ENCODE results near the gene IFFO2. TPM values are rescaled to one million over a fixed set of nuclear protein-coding genes. Genes with fewer than 3 reads are reported as not detected.

Gene IFFO2
- polyA plus RNA-seq, 1 of the 3 experiments (the other 2 are of a cell fraction), result 10.5 TPM

DNA sequence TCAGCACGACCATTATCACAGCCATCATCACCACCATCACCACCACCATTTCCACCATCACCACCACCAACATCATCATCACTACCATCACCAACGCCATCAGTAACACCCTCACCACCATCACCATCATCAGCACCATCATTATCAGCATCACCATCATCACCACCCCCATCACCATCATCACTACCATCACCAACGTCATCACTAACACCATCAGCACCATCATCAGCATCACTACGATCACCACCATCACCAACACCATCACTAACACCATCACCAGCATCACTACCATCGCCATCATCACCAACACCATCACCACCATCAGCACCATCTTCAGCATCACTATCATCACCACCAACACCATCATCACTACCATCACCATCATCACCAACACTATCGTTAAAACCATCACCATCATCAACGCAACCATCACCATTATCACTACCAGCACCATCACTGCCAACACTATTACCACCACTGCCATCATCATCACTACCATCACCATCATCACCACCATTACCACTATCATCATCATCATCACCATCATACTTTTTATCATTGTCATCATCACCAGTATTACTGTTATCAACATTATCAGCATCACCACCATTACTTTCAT, 98.3 kb downstream of the IFFO2 start:
- H3K27ac ChIP-seq (ENCODE audit: low read depth in 2 of 2, low read length in 1 of 2), result no peak overlapping the region
- H3K9me2 ChIP-seq, result no peaks in the 10 kb centered on the region
- TF ChIP-seq CHD2 (IDR thresholded peaks at IDR 0.05; ENCODE audit: low read length, partially characterized antibody), result no peak
- H3K36me3 ChIP-seq (replicated peaks in 1 of 2; ENCODE audit: control insufficient read depth in 1 of 2, insufficient read depth in 2 of 2, low read length in 1 of 2), result no peaks in the 10 kb centered on the region
- H3K9ac ChIP-seq, result no peak overlapping the region
- ChIA-PET POLR2A (no interaction called here), CTCF (no interaction called here)
- H3K4me3 ChIP-seq (ENCODE audit: low read depth in 2 of 2, low read length in 1 of 2), result no peak overlapping the region
- DNase-seq, result no peak
- no peak overlapping the region for H2AFZ ChIP-seq (ENCODE audit: low read depth)
- no peaks in the 10 kb centered on the region; the same call in 1 of the 2 replicates for H3K27me3 ChIP-seq (ENCODE audit: insufficient read depth)
- no peaks in the 10 kb centered on the region for H3K79me2 ChIP-seq (ENCODE audit: insufficient read depth)
- H3K4me2 ChIP-seq, result no peak overlapping the region
- H4K20me1 ChIP-seq (ENCODE audit: insufficient read depth), result no peaks in the 10 kb centered on the region
- no peaks in the 10 kb centered on the region for H3K4me1 ChIP-seq (ENCODE audit: control insufficient read depth in 1 of 2, insufficient read depth in 2 of 2, low read depth in 1 of 2, low read length in 1 of 2)
- no peaks in the 10 kb centered on the region for H3F3A ChIP-seq (replicated peaks; ENCODE audit: insufficient read depth)
- no peaks in the 10 kb centered on the region for H3K9me3 ChIP-seq
- 51% methylated on average over 7 of the region's 7 CpGs for WGBS (ENCODE audit: low lambda C conversion rate)

DNA sequence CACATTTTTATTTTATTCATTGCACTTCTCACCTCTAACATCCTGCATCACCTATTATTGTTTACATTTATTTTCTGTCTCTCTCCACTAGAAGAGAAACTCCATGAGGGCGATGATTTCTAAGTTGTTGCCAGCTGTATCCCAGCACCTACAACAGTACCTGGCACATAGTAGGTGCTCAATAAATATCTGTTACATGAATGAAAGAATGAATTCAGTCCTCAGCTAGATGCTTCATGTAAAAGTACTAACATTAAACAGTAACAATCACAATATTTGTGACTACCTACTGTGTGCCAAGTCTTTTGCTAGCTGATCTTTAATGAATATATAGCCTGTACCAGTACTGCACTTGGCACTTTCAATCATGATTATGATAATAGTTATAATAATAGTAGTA, 100.0 kb downstream of the IFFO2 start:
- H3F3A ChIP-seq (replicated peaks; ENCODE audit: insufficient read depth), result no peaks in the 10 kb centered on the region
- no peaks in the 10 kb centered on the region; the same call in 1 of the 2 replicates for H3K27me3 ChIP-seq (ENCODE audit: insufficient read depth)
- no peaks in the 10 kb centered on the region for H3K36me3 ChIP-seq (replicated peaks in 1 of 2; ENCODE audit: control insufficient read depth in 1 of 2, insufficient read depth in 2 of 2, low read length in 1 of 2)
- no peaks in the 10 kb centered on the region for H3K4me1 ChIP-seq (ENCODE audit: control insufficient read depth in 1 of 2, insufficient read depth in 2 of 2, low read depth in 1 of 2, low read length in 1 of 2)
- H3K9me2 ChIP-seq, result no peaks in the 10 kb centered on the region
- ChIA-PET POLR2A (no interaction called here), CTCF (interaction anchor here (0.5 to 1.9 kb wide), 4 partner anchors 19 to 274 kb away, joined by 3 to 9 read pairs (median 4); no protein-coding TSS in a partner anchor)
- 50% methylated on average over 1 of the region's 1 CpG for WGBS (ENCODE audit: low lambda C conversion rate)
- H3K4me3 ChIP-seq (ENCODE audit: low read depth in 2 of 2, low read length in 1 of 2), result no peak overlapping the region
- H3K9ac ChIP-seq, result no peak overlapping the region
- H3K27ac ChIP-seq (ENCODE audit: low read depth in 2 of 2, low read length in 1 of 2), result no peak overlapping the region
- H2AFZ ChIP-seq (ENCODE audit: low read depth), result no peak overlapping the region
- no peaks in the 10 kb centered on the region for H4K20me1 ChIP-seq (ENCODE audit: insufficient read depth)
- H3K4me2 ChIP-seq, result no peak overlapping the region
- H3K9me3 ChIP-seq, result no peaks in the 10 kb centered on the region
- no peaks in the 10 kb centered on the region for H3K79me2 ChIP-seq (ENCODE audit: insufficient read depth)
- DNase-seq, result no peak
- TF ChIP-seq CHD2 (IDR thresholded peaks at IDR 0.05; ENCODE audit: low read length, partially characterized antibody) (no peak), JUND (IDR thresholded peaks at IDR 0.05) (no peak), FOXM1 (IDR thresholded peaks at IDR 0.05; ENCODE audit: low read depth) (no peak), EZH2phosphoT487 (IDR thresholded peaks at IDR 0.05; ENCODE audit: borderline replicate concordance, low read depth) (no peak), GABPA (IDR thresholded peaks at IDR 0.05; ENCODE audit: low read depth) (no peak), NRF1 (IDR thresholded peaks at IDR 0.05; ENCODE audit: low read depth, low read length) (no peak), RFX5 (IDR thresholded peaks at IDR 0.05; ENCODE audit: low read length) (no peak), POLR2AphosphoS5 (IDR thresholded peaks at IDR 0.05; ENCODE audit: low read depth, low read length) (no peak), RXRA (IDR thresholded peaks at IDR 0.05; ENCODE audit: borderline replicate concordance, low read depth) (no peak), SMC3 (IDR thresholded peaks at IDR 0.05; ENCODE audit: low read depth, low read length) (no peak), TAF1 (IDR thresholded peaks at IDR 0.05; ENCODE audit: borderline replicate concordance, low read depth, low read length) (no peak), FOXJ3 (CRISPR knock-in tag; IDR thresholded peaks at IDR 0.05) (no peak), TCF12 (IDR thresholded peaks at IDR 0.05) (no peak), RAD21 (IDR thresholded peaks at IDR 0.05; ENCODE audit: low read length) (no peak)
- TF ChIP-seq, protein P1, sequence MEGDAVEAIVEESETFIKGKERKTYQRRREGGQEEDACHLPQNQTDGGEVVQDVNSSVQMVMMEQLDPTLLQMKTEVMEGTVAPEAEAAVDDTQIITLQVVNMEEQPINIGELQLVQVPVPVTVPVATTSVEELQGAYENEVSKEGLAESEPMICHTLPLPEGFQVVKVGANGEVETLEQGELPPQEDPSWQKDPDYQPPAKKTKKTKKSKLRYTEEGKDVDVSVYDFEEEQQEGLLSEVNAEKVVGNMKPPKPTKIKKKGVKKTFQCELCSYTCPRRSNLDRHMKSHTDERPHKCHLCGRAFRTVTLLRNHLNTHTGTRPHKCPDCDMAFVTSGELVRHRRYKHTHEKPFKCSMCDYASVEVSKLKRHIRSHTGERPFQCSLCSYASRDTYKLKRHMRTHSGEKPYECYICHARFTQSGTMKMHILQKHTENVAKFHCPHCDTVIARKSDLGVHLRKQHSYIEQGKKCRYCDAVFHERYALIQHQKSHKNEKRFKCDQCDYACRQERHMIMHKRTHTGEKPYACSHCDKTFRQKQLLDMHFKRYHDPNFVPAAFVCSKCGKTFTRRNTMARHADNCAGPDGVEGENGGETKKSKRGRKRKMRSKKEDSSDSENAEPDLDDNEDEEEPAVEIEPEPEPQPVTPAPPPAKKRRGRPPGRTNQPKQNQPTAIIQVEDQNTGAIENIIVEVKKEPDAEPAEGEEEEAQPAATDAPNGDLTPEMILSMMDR (IDR thresholded peaks at IDR 0.05), result no peak
- TF ChIP-seq, protein P2, sequence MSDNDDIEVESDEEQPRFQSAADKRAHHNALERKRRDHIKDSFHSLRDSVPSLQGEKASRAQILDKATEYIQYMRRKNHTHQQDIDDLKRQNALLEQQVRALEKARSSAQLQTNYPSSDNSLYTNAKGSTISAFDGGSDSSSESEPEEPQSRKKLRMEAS (IDR thresholded peaks at IDR 0.05; ENCODE audit: low read depth), result no peak

All from SK-N-SH (cell line).